HepG2 (cell line): Measurements from ENCODE around the gene B4GALT2. TPM values are rescaled to one million over a fixed set of nuclear protein-coding genes. Genes with fewer than 3 reads are reported as not detected.

ENCODE experiments used
- CAMTA2 ChIP-seq: sonication (generic); formaldehyde crosslinking; IDR thresholded peaks from 2 replicates; pipeline ENCODE4 v1.4.0; 2020; ENCODE audit warnings: mild to moderate bottlenecking, missing genetic modification reagents, borderline replicate concordance
- DZIP1 ChIP-seq: sonication (generic); formaldehyde crosslinking; IDR thresholded peaks from 2 replicates; pipeline ENCODE4 v1.5.0; 2020; ENCODE audit warnings: mild to moderate bottlenecking, missing genetic modification reagents
- JARID2 ChIP-seq: sonication (generic); formaldehyde crosslinking; IDR thresholded peaks from 2 replicates; pipeline ENCODE4 v1.8.1; 2023; ENCODE audit warnings: missing genetic modification reagents, inconsistent platforms; ENCODE audit not compliant: insufficient replicate concordance
- LCORL ChIP-seq, 2 experiments: fragments of 450-650 bp in 1 of 2; sonication (generic) in 1 of 2; formaldehyde crosslinking in 1 of 2; IDR thresholded peaks; 2 replicates each; pipeline versions ENCODE4 v1.5.0 to v1.6.1; 2017 to 2020; ENCODE audit warnings: antibody characterized with exemption in 1 of 2, missing genetic modification reagents in 1 of 2
- MLX ChIP-seq: IDR thresholded peaks from 2 replicates; pipeline ENCODE4 v1.6.1; 2016
- MNT ChIP-seq: fragments of 450-650 bp; IDR thresholded peaks from 2 replicates; pipeline ENCODE4 v1.6.1; 2016
- NFATC3 ChIP-seq: sonication (generic); formaldehyde crosslinking; IDR thresholded peaks from 2 replicates; pipeline ENCODE4 v1.5.1; 2020; ENCODE audit warnings: mild to moderate bottlenecking, missing genetic modification reagents
- RERE ChIP-seq: IDR thresholded peaks from 2 replicates; pipeline ENCODE4 v1.6.1; 2016; ENCODE audit warnings: low read depth, missing genetic modification reagents, missing compliant biosample characterization
- TAF1 ChIP-seq: sonication (generic); formaldehyde crosslinking; IDR thresholded peaks from 2 replicates; pipeline ENCODE4 v1.4.0; 2020; ENCODE audit warnings: missing genetic modification reagents
- ZBTB44 ChIP-seq: sonication (generic); formaldehyde crosslinking; IDR thresholded peaks from 2 replicates; pipeline ENCODE4 v1.4.0; 2020; ENCODE audit warnings: missing genetic modification reagents
- ZNF180 ChIP-seq: sonication (generic); formaldehyde crosslinking; IDR thresholded peaks from 2 replicates; pipeline ENCODE4 v1.4.0; 2020; ENCODE audit warnings: low read depth, missing genetic modification reagents, borderline replicate concordance
- ZNF207 ChIP-seq: fragments of 450-650 bp; IDR thresholded peaks from 2 replicates; pipeline ENCODE4 v1.6.1; 2016; ENCODE audit warnings: antibody characterized with exemption, borderline replicate concordance
- ZNF430 ChIP-seq: sonication (generic); formaldehyde crosslinking; IDR thresholded peaks from 2 replicates; pipeline ENCODE4 v1.9.0; 2021; ENCODE audit warnings: mild to moderate bottlenecking, missing genetic modification reagents
- polyA plus RNA-seq, 8 experiments: library from polyadenylated mRNA; depleted of rRNA in 3 of 8; stranded (reverse) in 7 of 8; unstranded in 1 of 8; fragments of >200 nt; fragmentation: Illumina TruSeq in 4 of 8; extraction: Trizol in 4 of 8; gene quantifications; 2 replicates each; pipeline versions ENCODE4 v1.2.1 to v1.2.3, GENCODE V29; 2011 to 2016; ENCODE audit warnings: low read depth in 4 of 8, missing spikeins in 1 of 8, mixed read lengths in 1 of 8; ENCODE audit not compliant: insufficient read depth in 1 of 8
- total RNA-seq, 5 experiments: library from RNA; depleted of rRNA; stranded (reverse); fragments of >200 nt; fragmentation: Illumina TruSeq; extraction: Trizol; gene quantifications; 2 replicates each; pipeline ENCODE4 v1.2.3, GENCODE V29; 2016; ENCODE audit warnings: low read depth in 1 of 5

B4GALT2 gene
- total and polyA plus RNA-seq, 2 of the 13 experiments (the other 11 are each of a cell fraction or from before 2014, with no cell fraction given) = 41.9 to 78.0 TPM

- no peak for TF ChIP-seq ZNF207
- peak; percentile 66 for TF ChIP-seq MNT
- no peak for TF ChIP-seq JARID2 (CRISPR knock-in tag)
- TF ChIP-seq RERE (CRISPR knock-in tag) = no peak
- no peak for TF ChIP-seq ZNF180 (CRISPR knock-in tag)
- TF ChIP-seq MLX (CRISPR knock-in tag) = 0 out of 2 replicates have a peak, but pooled peaks have one; percentile 52
- 0 out of 2 replicates have a peak, but pooled peaks have one; percentile 36 for TF ChIP-seq ZNF430 (CRISPR knock-in tag)
- TF ChIP-seq NFATC3 (CRISPR knock-in tag) = no peak
- TF ChIP-seq CAMTA2 (CRISPR knock-in tag) = peak; percentile 77
- no peak for TF ChIP-seq DZIP1
- peak; percentile 40; the same call in 1 of the 2 replicates for TF ChIP-seq TAF1
- no peak for TF ChIP-seq ZBTB44
- TF ChIP-seq LCORL (IDR thresholded peaks at IDR 0.05) = no peak
- TF ChIP-seq LCORL (CRISPR knock-in tag; IDR thresholded peaks at IDR 0.05) = peak; percentile 58; the same call in 1 of the 2 replicates
Measured at GRCh38 chr1:43991476-43992231, 12.6 kb downstream of the B4GALT2 start, which contains the start of gene CCDC24 (continued).
